C4-2B (cell line): ENCODE data around the gene CNPY3.

Source experiments
- CTCF ChIP-seq: fragments of 450-650 bp; conservative IDR thresholded peaks from 2 replicates; pipeline ENCODE4 v1.5.1; 2017; ENCODE audit warnings: mild to moderate bottlenecking
- ZFX ChIP-seq: fragments of 450-650 bp; IDR thresholded peaks from 2 replicates; pipeline ENCODE4 v1.6.1; 2017

GRCh38 chr6:42907336-42907735 lies 21.9 kb upstream of the CNPY3 start:
- TF ChIP-seq CTCF (no peak), ZFX (no peak)
